ENCODE results near the gene BICD1.

Gene BICD1

DNA sequence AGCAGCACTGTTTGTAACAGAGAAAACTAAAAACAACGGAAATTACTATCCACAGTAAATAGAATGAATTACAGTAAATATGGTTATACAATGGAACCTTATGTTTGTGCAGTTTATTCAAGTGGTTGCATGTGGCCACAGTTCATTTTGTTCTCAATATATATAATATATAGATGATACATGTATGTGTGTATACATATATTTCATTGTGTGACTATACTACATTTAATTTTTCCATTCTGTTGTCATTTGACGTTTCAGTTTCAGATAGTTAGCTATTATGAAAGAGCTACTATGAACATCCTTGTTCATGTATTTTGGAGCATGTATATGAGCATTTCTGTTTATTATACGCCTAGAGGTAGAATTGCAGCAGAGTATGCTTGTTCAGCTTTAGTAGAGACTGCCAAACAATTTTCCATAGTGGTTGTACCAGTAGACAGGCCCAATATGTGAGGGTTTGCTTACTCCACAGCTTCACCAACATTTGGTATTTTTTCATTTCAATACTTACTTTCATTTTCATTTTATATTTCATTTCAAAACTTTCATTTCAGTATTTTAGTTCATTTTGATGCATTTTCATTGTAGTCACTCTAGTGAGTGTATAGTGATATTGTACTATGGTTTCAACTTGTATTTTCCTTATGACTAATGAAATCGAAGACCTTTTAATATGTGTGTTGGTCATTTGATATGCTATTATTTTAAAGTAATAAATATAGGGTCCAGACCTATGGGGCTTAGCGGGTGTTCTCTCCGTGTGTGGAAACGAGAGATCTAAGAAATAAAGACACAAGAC lies 151.2 kb downstream of the BICD1 start:
- TF ChIP-seq REST (IDR thresholded peaks at IDR 0.05; ENCODE audit: low read depth) (no peak), ZBTB7A (IDR thresholded peaks at IDR 0.05; ENCODE audit: low read depth) (no peak), EP300 (IDR thresholded peaks at IDR 0.05; ENCODE audit: borderline replicate concordance) (no peak), CREB1 (IDR thresholded peaks at IDR 0.05; ENCODE audit: low read depth) (no peak), TEAD4 (IDR thresholded peaks at IDR 0.05) (no peak), NFIC (IDR thresholded peaks at IDR 0.05) (no peak), FOXM1 (IDR thresholded peaks at IDR 0.05; ENCODE audit: borderline replicate concordance, low read depth) (no peak), RAD21 (IDR thresholded peaks at IDR 0.05; ENCODE audit: low read depth) (no peak), YY1 (IDR thresholded peaks at IDR 0.05; ENCODE audit: low read depth) (no peak), TAF1 (IDR thresholded peaks at IDR 0.05; ENCODE audit: low read depth) (no peak), EGR1 (IDR thresholded peaks at IDR 0.05) (no peak), TCF12 (IDR thresholded peaks at IDR 0.05; ENCODE audit: low read depth) (no peak), CEBPB (IDR thresholded peaks at IDR 0.05) (no peak)
- TF ChIP-seq, protein P1, sequence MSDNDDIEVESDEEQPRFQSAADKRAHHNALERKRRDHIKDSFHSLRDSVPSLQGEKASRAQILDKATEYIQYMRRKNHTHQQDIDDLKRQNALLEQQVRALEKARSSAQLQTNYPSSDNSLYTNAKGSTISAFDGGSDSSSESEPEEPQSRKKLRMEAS (IDR thresholded peaks at IDR 0.05): no peak
- TF ChIP-seq, protein P2, sequence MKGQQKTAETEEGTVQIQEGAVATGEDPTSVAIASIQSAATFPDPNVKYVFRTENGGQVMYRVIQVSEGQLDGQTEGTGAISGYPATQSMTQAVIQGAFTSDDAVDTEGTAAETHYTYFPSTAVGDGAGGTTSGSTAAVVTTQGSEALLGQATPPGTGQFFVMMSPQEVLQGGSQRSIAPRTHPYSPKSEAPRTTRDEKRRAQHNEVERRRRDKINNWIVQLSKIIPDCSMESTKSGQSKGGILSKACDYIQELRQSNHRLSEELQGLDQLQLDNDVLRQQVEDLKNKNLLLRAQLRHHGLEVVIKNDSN (IDR thresholded peaks at IDR 0.05): no peak

DNA sequence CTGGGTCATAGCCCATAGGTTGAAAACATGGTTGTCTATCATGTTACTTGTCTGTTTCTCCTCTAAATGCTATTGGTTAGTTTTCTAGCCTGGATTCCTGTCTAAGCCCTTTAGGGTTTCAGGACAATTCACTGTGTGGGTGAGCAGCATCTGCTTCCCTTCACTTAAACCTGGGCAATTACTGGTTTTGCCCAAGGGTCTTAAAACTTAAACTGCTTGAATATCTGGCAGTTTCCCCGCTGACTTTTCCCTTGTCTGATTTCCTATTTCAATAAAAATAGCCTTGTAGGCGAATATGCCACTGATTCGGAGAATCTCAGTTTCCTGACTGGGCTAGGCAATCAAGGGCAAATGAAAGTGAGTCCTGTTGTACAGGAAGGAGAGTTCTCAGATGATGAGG lies 154.0 kb downstream of the BICD1 start:
- no peak for TF ChIP-seq CREB1 (IDR thresholded peaks at IDR 0.05; ENCODE audit: low read depth)
- TF ChIP-seq YY1 (IDR thresholded peaks at IDR 0.05; ENCODE audit: low read depth): no peak
- no peak for TF ChIP-seq EP300 (IDR thresholded peaks at IDR 0.05; ENCODE audit: borderline replicate concordance)
- TF ChIP-seq, protein P2 (IDR thresholded peaks at IDR 0.05): no peak
- no peak for TF ChIP-seq CEBPB (IDR thresholded peaks at IDR 0.05)
- TF ChIP-seq FOXM1 (IDR thresholded peaks at IDR 0.05; ENCODE audit: borderline replicate concordance, low read depth): no peak
- TF ChIP-seq TEAD4 (IDR thresholded peaks at IDR 0.05): no peak
- no peak for TF ChIP-seq EGR1 (IDR thresholded peaks at IDR 0.05)
- TF ChIP-seq ZBTB7A (IDR thresholded peaks at IDR 0.05; ENCODE audit: low read depth): no peak
- TF ChIP-seq REST (IDR thresholded peaks at IDR 0.05; ENCODE audit: low read depth): no peak
- no peak for TF ChIP-seq TCF12 (IDR thresholded peaks at IDR 0.05; ENCODE audit: low read depth)

DNA sequence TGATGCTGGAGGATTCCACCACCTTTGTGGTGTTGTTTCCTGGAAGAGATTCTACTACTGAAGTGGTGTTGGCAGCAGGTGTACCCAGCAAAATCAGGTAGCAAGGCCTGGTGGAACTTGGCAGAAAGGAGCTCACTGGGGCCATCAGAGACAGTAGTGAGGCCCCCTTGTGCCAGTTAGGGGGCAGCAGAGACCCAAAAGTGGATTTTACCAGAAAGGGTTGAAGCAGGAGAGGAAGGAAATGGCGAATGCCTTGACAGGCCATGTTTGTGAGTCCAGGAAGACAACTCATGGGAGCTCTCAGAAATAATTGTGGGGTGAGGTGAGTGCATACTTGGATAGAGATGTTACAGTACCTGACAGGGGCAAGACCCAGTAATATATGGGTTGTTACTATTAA lies 155.0 kb downstream of the BICD1 start:
- TF ChIP-seq EGR1 (IDR thresholded peaks at IDR 0.05): no peak
- no peak for TF ChIP-seq FOXM1 (IDR thresholded peaks at IDR 0.05; ENCODE audit: borderline replicate concordance, low read depth)
- TF ChIP-seq, protein P2 (IDR thresholded peaks at IDR 0.05): no peak
- no peak for TF ChIP-seq TAF1 (IDR thresholded peaks at IDR 0.05; ENCODE audit: low read depth)
- peak; percentile 40; the same call in 1 of the 2 replicates for TF ChIP-seq RAD21 (IDR thresholded peaks at IDR 0.05; ENCODE audit: low read depth)
- no peak for TF ChIP-seq NFIC (IDR thresholded peaks at IDR 0.05)

- TF ChIP-seq ZBTB7A (IDR thresholded peaks at IDR 0.05; ENCODE audit: low read depth): no peak
- TF ChIP-seq TEAD4 (IDR thresholded peaks at IDR 0.05): no peak
- no peak for TF ChIP-seq CEBPB (IDR thresholded peaks at IDR 0.05)
- no peak for TF ChIP-seq TAF1 (IDR thresholded peaks at IDR 0.05; ENCODE audit: low read depth)
- no peak for TF ChIP-seq EP300 (IDR thresholded peaks at IDR 0.05; ENCODE audit: borderline replicate concordance)
- TF ChIP-seq NFIC (IDR thresholded peaks at IDR 0.05): no peak
- no peak for TF ChIP-seq FOXM1 (IDR thresholded peaks at IDR 0.05; ENCODE audit: borderline replicate concordance, low read depth)
Observed at GRCh38 chr12:32264961-32265360, 158.3 kb downstream of the BICD1 start.

DNA sequence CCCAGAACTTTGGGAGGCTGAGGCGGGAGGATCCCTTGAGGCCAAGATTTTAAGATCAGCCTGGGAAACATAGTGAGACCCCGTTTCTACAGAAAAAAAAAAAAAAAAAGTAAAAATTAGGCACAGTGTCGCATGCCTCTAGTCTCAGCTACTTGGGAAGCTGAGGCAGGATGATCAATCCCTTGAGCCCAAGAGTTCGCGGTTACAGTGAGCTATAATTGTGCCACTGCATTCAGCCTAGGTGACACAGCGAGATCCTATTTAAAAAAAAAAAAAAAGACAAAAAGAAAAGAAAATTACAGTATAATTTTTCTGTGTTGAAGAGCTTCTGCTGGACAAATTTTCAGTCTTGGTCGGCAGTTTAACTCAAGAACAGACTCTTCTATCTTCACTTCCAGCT lies 158.8 kb downstream of the BICD1 start:
- TF ChIP-seq ZBTB7A (IDR thresholded peaks at IDR 0.05; ENCODE audit: low read depth) (no peak), FOXM1 (IDR thresholded peaks at IDR 0.05; ENCODE audit: borderline replicate concordance, low read depth) (no peak), CEBPB (IDR thresholded peaks at IDR 0.05) (no peak)

DNA sequence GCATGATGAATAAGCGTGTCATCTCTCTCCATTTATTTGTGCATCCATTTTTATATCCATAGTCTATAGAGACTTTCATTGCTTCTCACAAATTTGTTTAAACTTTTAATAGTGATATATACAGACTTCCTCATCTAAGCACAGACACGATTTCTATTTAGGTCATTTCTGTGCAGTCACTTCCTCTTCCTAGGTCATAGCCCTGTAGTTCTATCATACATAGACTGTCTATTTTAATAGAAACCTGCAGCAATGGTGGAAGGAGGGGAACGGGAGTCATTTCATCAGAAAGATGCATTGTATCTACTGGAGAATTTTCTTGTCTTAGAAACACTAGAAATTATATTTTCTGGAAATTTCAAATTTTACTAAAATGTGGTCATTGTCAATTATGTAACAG lies 159.3 kb downstream of the BICD1 start:
- TF ChIP-seq EP300 (IDR thresholded peaks at IDR 0.05; ENCODE audit: borderline replicate concordance) (no peak), TCF12 (IDR thresholded peaks at IDR 0.05; ENCODE audit: low read depth) (no peak), ZBTB7A (IDR thresholded peaks at IDR 0.05; ENCODE audit: low read depth) (no peak), REST (IDR thresholded peaks at IDR 0.05; ENCODE audit: low read depth) (no peak), TAF1 (IDR thresholded peaks at IDR 0.05; ENCODE audit: low read depth) (no peak), YY1 (IDR thresholded peaks at IDR 0.05; ENCODE audit: low read depth) (no peak), CREB1 (IDR thresholded peaks at IDR 0.05; ENCODE audit: low read depth) (no peak), FOXM1 (IDR thresholded peaks at IDR 0.05; ENCODE audit: borderline replicate concordance, low read depth) (no peak), RAD21 (IDR thresholded peaks at IDR 0.05; ENCODE audit: low read depth) (no peak), EGR1 (IDR thresholded peaks at IDR 0.05) (no peak), NFIC (IDR thresholded peaks at IDR 0.05) (no peak), TEAD4 (IDR thresholded peaks at IDR 0.05) (no peak), CEBPB (IDR thresholded peaks at IDR 0.05) (no peak)
- TF ChIP-seq, protein P2 (IDR thresholded peaks at IDR 0.05): no peak
- TF ChIP-seq, protein P1 (IDR thresholded peaks at IDR 0.05): no peak
